Measurements from ENCODE around the gene GALNT12.

DNA sequence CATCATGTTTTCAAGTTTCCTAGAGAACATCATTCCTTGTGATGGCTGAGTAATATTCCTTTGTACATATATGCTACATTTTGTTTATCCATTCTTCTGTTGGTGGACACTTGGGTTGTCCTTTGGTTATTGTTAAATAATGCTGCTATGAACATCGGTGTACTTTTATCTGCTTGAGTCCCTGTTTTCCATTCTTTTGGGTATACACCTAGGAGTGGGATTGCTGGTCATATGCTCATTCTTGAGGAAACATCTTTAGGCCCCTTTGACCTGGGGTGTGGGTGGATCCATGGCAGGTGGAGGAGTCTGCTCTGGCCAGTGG, 25.3 kb downstream of the GALNT12 start:
- TF ChIP-seq, protein P1, sequence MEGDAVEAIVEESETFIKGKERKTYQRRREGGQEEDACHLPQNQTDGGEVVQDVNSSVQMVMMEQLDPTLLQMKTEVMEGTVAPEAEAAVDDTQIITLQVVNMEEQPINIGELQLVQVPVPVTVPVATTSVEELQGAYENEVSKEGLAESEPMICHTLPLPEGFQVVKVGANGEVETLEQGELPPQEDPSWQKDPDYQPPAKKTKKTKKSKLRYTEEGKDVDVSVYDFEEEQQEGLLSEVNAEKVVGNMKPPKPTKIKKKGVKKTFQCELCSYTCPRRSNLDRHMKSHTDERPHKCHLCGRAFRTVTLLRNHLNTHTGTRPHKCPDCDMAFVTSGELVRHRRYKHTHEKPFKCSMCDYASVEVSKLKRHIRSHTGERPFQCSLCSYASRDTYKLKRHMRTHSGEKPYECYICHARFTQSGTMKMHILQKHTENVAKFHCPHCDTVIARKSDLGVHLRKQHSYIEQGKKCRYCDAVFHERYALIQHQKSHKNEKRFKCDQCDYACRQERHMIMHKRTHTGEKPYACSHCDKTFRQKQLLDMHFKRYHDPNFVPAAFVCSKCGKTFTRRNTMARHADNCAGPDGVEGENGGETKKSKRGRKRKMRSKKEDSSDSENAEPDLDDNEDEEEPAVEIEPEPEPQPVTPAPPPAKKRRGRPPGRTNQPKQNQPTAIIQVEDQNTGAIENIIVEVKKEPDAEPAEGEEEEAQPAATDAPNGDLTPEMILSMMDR (IDR thresholded peaks at IDR 0.05) = no peak
- TF ChIP-seq EZH2 (IDR thresholded peaks at IDR 0.05) (no peak), EZH2phosphoT487 (IDR thresholded peaks at IDR 0.05) (no peak)

Measured in neural progenitor cell (in vitro differentiated cells).